Heart left ventricle (tissue), 13 donors: ENCODE data around the gene DLL1.

Experiments used
- CTCF ChIP-seq, 12 donors: fragments of 200-600 bp; sonication (generic) in 4 of 12; IDR thresholded peaks; one replicate each; pipeline versions ENCODE4 v1.5.0 to v1.8.0; 2018 to 2022; ENCODE audit warnings: antibody characterized with exemption in 12 of 12, mild to moderate bottlenecking in 5 of 12
- POLR2A ChIP-seq, 2 donors: fragments of 450-650 bp; IDR thresholded peaks; one replicate each; pipeline ENCODE4 v1.6.1; 2017; ENCODE audit warnings: antibody characterized with exemption in 2 of 2, mild to moderate bottlenecking in 2 of 2, moderate library complexity in 2 of 2
- donor health status: ischemic (EF 13 %, LVEDD 7.1; RV severe dilation, severe dysfunction).
- donor health status: DM: no; HTN: yes; CAD: no.
- donor health status: DM: no; HTN: no; CAD: no.
- donor health status: ischemic (EF 25% LVEDD 6.9; RV normal size, moderate dysfunction).
- donor health status: ischemic (EF 25% LVEDD 5.7; RV mildly dilated, moderate dysfunction).
- donor health status: ischemic (EF 35%, LVEDD 5.7; RV mildly dilated, moderate dysfunction).
- donor health status: nonischemic (EF 11% LVEDD 7.7; RV severe dilation, severe dysfunction).
- donor health status: DM: yes; HTN: yes; CAD: no.
- donor health status: PGD.
- donor health status: ischemic (EF 29% LVEDD 5.4; RV normal size, mild dysfunction).
- donor health status: nonischemic (EF 23%, LVEDD 6.1; RV moderate dilation, normal function).

DNA sequence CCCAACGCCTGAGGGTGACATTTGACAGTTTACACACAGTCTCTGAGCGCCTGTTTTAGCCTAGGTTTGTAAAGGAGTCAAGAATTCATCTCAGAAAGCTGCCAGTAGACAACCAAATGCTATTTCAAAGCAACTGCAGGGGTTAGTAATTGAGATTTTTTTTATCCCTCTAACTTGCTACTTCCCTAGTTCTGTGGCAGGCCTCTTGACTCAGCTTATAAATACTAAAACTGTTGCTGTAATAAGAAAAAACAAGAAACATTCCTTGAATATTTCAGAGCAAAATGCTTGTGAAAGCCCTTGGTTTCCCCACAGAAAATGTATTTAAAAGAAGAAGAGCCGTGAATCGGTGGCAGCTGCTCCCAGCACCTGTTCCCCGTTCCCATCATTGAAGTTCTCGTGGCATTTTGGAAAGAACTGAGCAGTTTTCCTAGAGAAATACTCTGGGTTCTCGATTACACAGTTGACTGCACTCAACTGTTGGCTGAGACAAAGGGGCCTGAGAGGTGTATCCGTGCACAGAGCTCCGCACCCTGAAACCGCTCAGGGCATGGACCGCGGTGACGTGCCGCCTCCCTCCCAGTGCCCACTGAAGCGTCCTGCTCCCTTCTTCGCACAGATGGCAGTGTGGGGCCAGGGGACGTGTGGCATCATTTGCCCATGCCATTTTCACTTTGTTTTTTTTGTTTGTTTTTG is 20.9 kb downstream of the DLL1 start:
- TF ChIP-seq CTCF (IDR thresholded peaks at IDR 0.05) (no peak), POLR2A (IDR thresholded peaks at IDR 0.05) (no peak)
